Measurements from ENCODE around the gene DPT. TPM values are rescaled to one million over a fixed set of nuclear protein-coding genes. Genes with fewer than 3 reads are reported as not detected.

The DPT gene
- total RNA-seq, 1 donor from 2014 or later, result 1.1 TPM

DNA sequence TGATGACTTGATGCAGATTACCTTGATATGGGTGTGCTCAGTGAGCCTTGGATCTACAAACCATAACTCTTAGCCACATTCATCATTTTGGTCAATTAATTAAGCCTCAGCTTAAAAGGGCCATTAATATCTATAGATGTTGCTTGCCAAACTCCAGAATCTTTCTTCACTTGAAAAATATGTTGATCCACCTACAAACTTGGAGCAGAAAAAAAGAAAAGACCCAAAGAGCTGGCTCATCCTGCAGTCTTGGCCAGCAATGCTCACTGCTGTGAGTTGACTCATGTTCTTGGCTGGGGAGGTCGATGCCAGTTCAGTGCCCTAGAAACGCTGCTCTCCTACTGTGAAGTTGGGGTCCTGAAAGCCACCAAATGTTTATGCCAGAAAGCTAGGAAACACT is 75.4 kb downstream of the DPT start:
- TF ChIP-seq, protein P1, sequence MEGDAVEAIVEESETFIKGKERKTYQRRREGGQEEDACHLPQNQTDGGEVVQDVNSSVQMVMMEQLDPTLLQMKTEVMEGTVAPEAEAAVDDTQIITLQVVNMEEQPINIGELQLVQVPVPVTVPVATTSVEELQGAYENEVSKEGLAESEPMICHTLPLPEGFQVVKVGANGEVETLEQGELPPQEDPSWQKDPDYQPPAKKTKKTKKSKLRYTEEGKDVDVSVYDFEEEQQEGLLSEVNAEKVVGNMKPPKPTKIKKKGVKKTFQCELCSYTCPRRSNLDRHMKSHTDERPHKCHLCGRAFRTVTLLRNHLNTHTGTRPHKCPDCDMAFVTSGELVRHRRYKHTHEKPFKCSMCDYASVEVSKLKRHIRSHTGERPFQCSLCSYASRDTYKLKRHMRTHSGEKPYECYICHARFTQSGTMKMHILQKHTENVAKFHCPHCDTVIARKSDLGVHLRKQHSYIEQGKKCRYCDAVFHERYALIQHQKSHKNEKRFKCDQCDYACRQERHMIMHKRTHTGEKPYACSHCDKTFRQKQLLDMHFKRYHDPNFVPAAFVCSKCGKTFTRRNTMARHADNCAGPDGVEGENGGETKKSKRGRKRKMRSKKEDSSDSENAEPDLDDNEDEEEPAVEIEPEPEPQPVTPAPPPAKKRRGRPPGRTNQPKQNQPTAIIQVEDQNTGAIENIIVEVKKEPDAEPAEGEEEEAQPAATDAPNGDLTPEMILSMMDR (IDR thresholded peaks at IDR 0.05; ENCODE audit: unreplicated experiment), result no peak
- Mint-ChIP-seq H3K9me3 (no peaks in the 10 kb centered on the region), H3K36me3 (no peaks in the 10 kb centered on the region), H3K4me3 (no peak overlapping the region), H3K27ac (no peak overlapping the region), H3K4me1 (no peaks in the 10 kb centered on the region), H3K27me3 (ENCODE audit: low read depth) (no peaks in the 10 kb centered on the region)
- DNase-seq (ENCODE audit: low spot score in 2 of 2, unreplicated experiment in 2 of 2), result no peak

- no peaks in the 10 kb centered on the region for H3K4me1 Mint-ChIP-seq
- H3K27me3 Mint-ChIP-seq (ENCODE audit: low read depth), result no peaks in the 10 kb centered on the region
- H3K36me3 Mint-ChIP-seq, result no peaks in the 10 kb centered on the region
- DNase-seq (ENCODE audit: low spot score in 2 of 2, unreplicated experiment in 2 of 2), result no peak
- no peaks in the 10 kb centered on the region for H3K9me3 Mint-ChIP-seq
- H3K27ac Mint-ChIP-seq, result no peak overlapping the region
- no peak overlapping the region for H3K4me3 Mint-ChIP-seq
- TF ChIP-seq, protein P1 (IDR thresholded peaks at IDR 0.05; ENCODE audit: unreplicated experiment), result no peak
Measured at GRCh38 chr1:168645721-168646120, 83.3 kb downstream of the DPT start.

Other genes with a start within 250 kb of the DPT start
- not detected in 3 replicates for gene XCL2, start 185.2 kb downstream of the DPT start, total RNA-seq
- gene XCL1, start 152.6 kb downstream of the DPT start, total RNA-seq, result 0.16 to 0.23 TPM in 2 of 3 replicates, not detected in the other

Data from mesothelial cell of epicardium (in vitro differentiated cells).